CD4-positive, alpha-beta T cell (primary cell): ENCODE data around the gene CGB3. TPM values are rescaled to one million over a fixed set of nuclear protein-coding genes. Genes with fewer than 3 reads are reported as not detected.
A peak's percentile ranks its signal among the peaks of the same experiment; 100 is the strongest.

ENCODE experiments used
- ATAC-seq: fragments of 200-7000 bp; cut with Tn5 transposase; one replicate; pipeline ENCODE4 v1.10.0; 2022; ENCODE audit warnings: mild to moderate bottlenecking; ENCODE audit not compliant: poor library complexity
- CTCF ChIA-PET: fragments of 350-600 bp; sonication (Branson Sonifier 250); formaldehyde crosslinking; loops from one replicate; lab custom pipeline; 2021; ENCODE audit warnings: antibody characterized with exemption, inconsistent platforms; lab: Charles Lee
- POLR2A ChIA-PET: fragments of 350-600 bp; sonication (Branson Sonifier 250); formaldehyde crosslinking; loops from one replicate; lab custom pipeline; 2021; ENCODE audit warnings: antibody characterized with exemption, inconsistent platforms; lab: Charles Lee
- DNase-seq, 14 experiments: peaks; one replicate each; pipeline ENCODE4 v3.0.0-alpha.2; 2013 to 2020; ENCODE audit warnings: mixed read lengths in 2 of 14
- H3K27ac ChIP-seq, 2 donors: one replicate each; pipeline versions ENCODE4 v1.5.1 to v1.7.0; 2013; ENCODE audit warnings: low read length in 2 of 2, low read depth in 1 of 2, mild to moderate bottlenecking in 1 of 2
- H3K27me3 ChIP-seq, 2 experiments: 1 replicate in 1 of 2; 2 replicates in 1 of 2; pipeline versions ENCODE4 v1.6.1 to v1.7.0; 2013; ENCODE audit warnings: low read length in 2 of 2, control low read depth in 1 of 2, mild to moderate bottlenecking in 1 of 2, moderate library complexity in 1 of 2; ENCODE audit not compliant: insufficient read depth in 2 of 2, control insufficient read depth in 1 of 2
- H3K36me3 ChIP-seq: one replicate; pipeline ENCODE4 v1.6.1; 2013; ENCODE audit warnings: low read length, control low read depth; ENCODE audit not compliant: insufficient read depth
- H3K4me1 ChIP-seq: one replicate; pipeline ENCODE4 v1.6.1; 2013; ENCODE audit warnings: low read length, control low read depth; ENCODE audit not compliant: insufficient read depth
- H3K4me3 ChIP-seq: one replicate; pipeline ENCODE4 v1.5.1; 2013; ENCODE audit warnings: mild to moderate bottlenecking, low read length, moderate library complexity
- H3K9me3 ChIP-seq, 2 experiments: 1 replicate in 1 of 2; 2 replicates in 1 of 2; pipeline versions ENCODE4 v1.6.1 to v1.7.0; 2013; ENCODE audit warnings: low read length in 2 of 2, mild to moderate bottlenecking in 2 of 2, control low read depth in 1 of 2, moderate library complexity in 1 of 2; ENCODE audit not compliant: control insufficient read depth in 1 of 2, insufficient read depth in 1 of 2
- H3K27ac Mint-ChIP-seq: one replicate; pipeline ENCODE4 v1.8.0; 2020; ENCODE audit warnings: mixed read lengths
- H3K27me3 Mint-ChIP-seq: one replicate; pipeline ENCODE4 v1.8.0; 2021; ENCODE audit warnings: mixed read lengths
- H3K36me3 Mint-ChIP-seq: one replicate; pipeline ENCODE4 v1.8.0; 2021; ENCODE audit warnings: low read depth, mixed read lengths
- H3K4me1 Mint-ChIP-seq: one replicate; pipeline ENCODE4 v1.8.0; 2021; ENCODE audit warnings: low read depth, mixed read lengths
- H3K4me3 Mint-ChIP-seq: one replicate; pipeline ENCODE4 v1.8.0; 2020; ENCODE audit warnings: mild to moderate bottlenecking, mixed read lengths
- H3K9me3 Mint-ChIP-seq: one replicate; pipeline ENCODE4 v1.8.0; 2020; ENCODE audit warnings: mixed read lengths
- CTCF ChIP-seq: fragments of 200-600 bp; IDR thresholded peaks from one replicate; pipeline ENCODE4 v1.8.0; 2022; ENCODE audit warnings: antibody characterized with exemption, mild to moderate bottlenecking
- intact Hi-C, 2 experiments: fragments of 100-400 bp; cut with DNase I in 1 of 2; cut with micrococcal nuclease in 1 of 2; formaldehyde crosslinking; loops; one replicate each; pipeline versions ENCODE4 v1.15.1 to v1.9.0; 2023 to 2025; cut with DNase I, micrococcal nuclease
- total RNA-seq, 174 experiments: library from RNA in 2 of 174; stranded (reverse) in 2 of 174; gene quantifications; one replicate each; pipeline ENCODE4 v1.2.3 and lab custom pipeline; 2021 to 2026

CGB3 gene
- total RNA-seq, 2 experiments from 2014 or later = not detected

- ATAC-seq = peak; percentile 86
- peaks cover 5% of the 10 kb centered on the region for H3K36me3 Mint-ChIP-seq
- peak overlapping the region in 1 of 2 donors; percentile 29 for H3K27ac ChIP-seq
- CTCF ChIA-PET = interaction anchor here (0.6 to 1.5 kb wide), 8 partner anchors 9 to 142 kb away, joined by 3 to 14 read pairs (median 3); partner anchors contain the start of genes GYS1 and RUVBL2
- no peak overlapping the region for H3K27ac Mint-ChIP-seq
- H3K4me3 ChIP-seq = peak overlapping the region; percentile 63
- TF ChIP-seq CTCF = peak; percentile 78
- peaks cover 5% of the 10 kb centered on the region for H3K27me3 Mint-ChIP-seq
- peaks cover 25% of the 10 kb centered on the region for H3K4me1 Mint-ChIP-seq
- H3K27me3 ChIP-seq = peaks cover 0 to 4% of the 10 kb centered on the region in 2 experiments
- H3K9me3 ChIP-seq = no peaks in the 10 kb centered on the region
- no peaks in the 10 kb centered on the region for H3K36me3 ChIP-seq
- H3K4me1 ChIP-seq = peaks cover 40% of the 10 kb centered on the region
- no peaks in the 10 kb centered on the region for H3K9me3 Mint-ChIP-seq
- intact Hi-C loops = loop anchor here in 1 of 2 experiments (2.0 to 5.0 kb wide), 2 partner anchors 25 to 39 kb away; partner anchors contain the start of genes CGB7, GYS1 and RUVBL2
- POLR2A ChIA-PET = interaction anchor here (1.2 to 3.2 kb wide), 4 partner anchors 18 to 96 kb away, joined by 4 to 15 read pairs (median 5); partner anchors contain the start of genes FTL, GYS1, LIN7B and RUVBL2
- peak; percentile 48 to 84 (median 64) for DNase-seq
- peak overlapping the region; percentile 90 for H3K4me3 Mint-ChIP-seq
Observed at GRCh38 chr19:49017666-49018351, 6.3 kb downstream of the CGB3 start.

GRCh38 chr19:49017041-49017665, 7.0 kb downstream of the CGB3 start, which contains the start of gene LHB:
Gene LHB, minus strand, starts transcription at chr19:49017091. Its CDS starts 10 bp downstream, at chr19:49017081.
- Histone ChIP-seq H3K36me3 (peaks cover 3% of the 10 kb centered on the region), H3K4me1 (peaks cover 40% of the 10 kb centered on the region), H3K27me3 (peaks cover 0 to 4% of the 10 kb centered on the region in 2 experiments), H3K9me3 (no peaks in the 10 kb centered on the region), H3K27ac (peak within 1 kb of the TSS in 1 of 2 donors; percentile 29), H3K4me3 (peak within 1 kb of the TSS; percentile 63)
- no peak within 1 kb of the TSS for H3K27ac Mint-ChIP-seq
- ATAC-seq (no peak), DNase-seq (no peak)
- intact Hi-C loops = loop anchor here in 1 of 2 experiments (5.0 kb wide), 1 partner anchor 40 kb away; the partner anchor contains the start of gene CGB7
- H3K4me1 Mint-ChIP-seq = peaks cover 25% of the 10 kb centered on the region
- H3K27me3 Mint-ChIP-seq = peaks cover 5% of the 10 kb centered on the region
- CTCF ChIA-PET = interaction anchor here (0.6 to 1.5 kb wide), 8 partner anchors 9 to 141 kb away, joined by 3 to 14 read pairs (median 3); partner anchors contain the start of genes GYS1 and RUVBL2
- H3K9me3 Mint-ChIP-seq = no peaks in the 10 kb centered on the region
- no peak for TF ChIP-seq CTCF
- POLR2A ChIA-PET = interaction anchor here (1.2 to 3.2 kb wide), 4 partner anchors 17 to 97 kb away, joined by 4 to 15 read pairs (median 5); partner anchors contain the start of genes FTL, GYS1, LIN7B and RUVBL2
- peak within 1 kb of the TSS; percentile 90 for H3K4me3 Mint-ChIP-seq
- peaks cover 12% of the 10 kb centered on the region for H3K36me3 Mint-ChIP-seq

- no peaks in the 10 kb centered on the region for H3K9me3 Mint-ChIP-seq
- H3K4me1 ChIP-seq = peaks cover 37% of the 10 kb centered on the region
- H3K4me1 Mint-ChIP-seq = peaks cover 24% of the 10 kb centered on the region
- H3K36me3 ChIP-seq = peaks cover 6% of the 10 kb centered on the region
- H3K27ac Mint-ChIP-seq = no peak overlapping the region
- intact Hi-C loops = loop anchor here in 1 of 2 experiments (5.0 kb wide), 1 partner anchor 41 kb away; the partner anchor contains the start of gene CGB7
- H3K4me3 ChIP-seq = no peak overlapping the region
- H3K9me3 ChIP-seq = no peaks in the 10 kb centered on the region
- H3K27ac ChIP-seq = no peak overlapping the region
- ATAC-seq (no peak), DNase-seq (no peak)
- ChIA-PET POLR2A (no interaction called here), CTCF (no interaction called here)
- H3K27me3 ChIP-seq = peaks cover 0 to 4% of the 10 kb centered on the region in 2 experiments
- H3K36me3 Mint-ChIP-seq = peaks cover 19% of the 10 kb centered on the region
- TF ChIP-seq CTCF = no peak
- peak overlapping the region; percentile 82 for H3K4me3 Mint-ChIP-seq
- H3K27me3 Mint-ChIP-seq = peaks cover 5% of the 10 kb centered on the region
Observed at GRCh38 chr19:49016067-49016839, 7.9 kb downstream of the CGB3 start.
